DMS53 (cell line): ENCODE data around the gene ZNF346.

Experiments used
- DNase-seq: peaks from one replicate; lab custom pipeline; 2025; lab: John Stamatoyannopoulos, UW

ZNF346 gene

GRCh38 chr5:177094224-177095087 lies 72.0 kb downstream of the ZNF346 start:
- DNase-seq: no peak

- no peak for DNase-seq
These were observed 72.7 kb downstream of the ZNF346 start for GRCh38 chr5:177095088-177095669.

GRCh38 chr5:177096162-177097015 lies 73.9 kb downstream of the ZNF346 start:
- DNase-seq: peak; percentile 70

- DNase-seq: peak; percentile 35
These were observed 74.8 kb downstream of the ZNF346 start for GRCh38 chr5:177097016-177097985.

GRCh38 chr5:177098120-177098469 lies 75.6 kb downstream of the ZNF346 start:
- DNase-seq: no peak

GRCh38 chr5:177098470-177099141 lies 76.1 kb downstream of the ZNF346 start:
- peak; percentile 35 for DNase-seq

GRCh38 chr5:177099422-177100093 lies 77.1 kb downstream of the ZNF346 start:
- peak; percentile 89 for DNase-seq

GRCh38 chr5:177100714-177101121 lies 78.2 kb downstream of the ZNF346 start:
- DNase-seq: no peak

GRCh38 chr5:177103523-177104253 lies 81.2 kb downstream of the ZNF346 start:
- DNase-seq: peak; percentile 89

GRCh38 chr5:177105691-177106476 lies 83.4 kb downstream of the ZNF346 start:
- no peak for DNase-seq

GRCh38 chr5:177107159-177107558 lies 84.7 kb downstream of the ZNF346 start:
- no peak for DNase-seq

GRCh38 chr5:177109810-177110209 lies 87.3 kb downstream of the ZNF346 start:
- DNase-seq: no peak

- DNase-seq: peak; percentile 72
These were observed 89.4 kb downstream of the ZNF346 start for GRCh38 chr5:177111720-177112394.

GRCh38 chr5:177112589-177113220 lies 90.2 kb downstream of the ZNF346 start:
- DNase-seq: no peak

- DNase-seq: peak; percentile 79
These were observed 91.3 kb downstream of the ZNF346 start for GRCh38 chr5:177113566-177114424.

GRCh38 chr5:177116631-177117373 lies 94.3 kb downstream of the ZNF346 start:
- DNase-seq: no peak
